ENCODE data around the gene HSF5.

HSF5 gene

GRCh38 chr17:58515286-58515685 lies 27.1 kb upstream of the HSF5 start:
- no peak for DNase-seq (ENCODE audit: extremely low read depth, insufficient read length)
- H3K4me3 ChIP-seq (replicated peaks; ENCODE audit: low read depth, low read length): no peak overlapping the region
- no peaks in the 10 kb centered on the region for H3K27me3 ChIP-seq (replicated peaks; ENCODE audit: control insufficient read depth, insufficient read depth, low read length)
- peaks cover 10% of the 10 kb centered on the region for H3K36me3 ChIP-seq (ENCODE audit: control insufficient read depth, insufficient read depth, low read length)
- TF ChIP-seq CTCF (IDR thresholded peaks at IDR 0.05; ENCODE audit: insufficient read depth, low read length, poor library complexity, severe bottlenecking): no peak

GRCh38 chr17:58514770-58515157 lies 26.6 kb upstream of the HSF5 start:
- no peak for TF ChIP-seq CTCF (IDR thresholded peaks at IDR 0.05; ENCODE audit: insufficient read depth, low read length, poor library complexity, severe bottlenecking)
- no peak for DNase-seq (ENCODE audit: extremely low read depth, insufficient read length)
- H3K27me3 ChIP-seq (replicated peaks; ENCODE audit: control insufficient read depth, insufficient read depth, low read length): no peaks in the 10 kb centered on the region
- peak overlapping the region; percentile 86 for H3K4me3 ChIP-seq (replicated peaks; ENCODE audit: low read depth, low read length)
- H3K36me3 ChIP-seq (ENCODE audit: control insufficient read depth, insufficient read depth, low read length): peaks cover 14% of the 10 kb centered on the region

- H3K36me3 ChIP-seq (ENCODE audit: control insufficient read depth, insufficient read depth, low read length): peaks cover 19% of the 10 kb centered on the region
- H3K27me3 ChIP-seq (replicated peaks; ENCODE audit: control insufficient read depth, insufficient read depth, low read length): no peaks in the 10 kb centered on the region
- DNase-seq (ENCODE audit: extremely low read depth, insufficient read length): peak; percentile 83
- H3K4me3 ChIP-seq (replicated peaks; ENCODE audit: low read depth, low read length): peak within 1 kb of the TSS; percentile 86
- TF ChIP-seq CTCF (IDR thresholded peaks at IDR 0.05; ENCODE audit: insufficient read depth, low read length, poor library complexity, severe bottlenecking): no peak
Observed at GRCh38 chr17:58513965-58514769, 26.0 kb upstream of the HSF5 start, which contains the start of gene MTMR4. Gene MTMR4, minus strand, starts transcription at chr17:58514638. Its CDS starts 231 bp downstream, at chr17:58514407.

- no peaks in the 10 kb centered on the region for H3K27me3 ChIP-seq (replicated peaks; ENCODE audit: control insufficient read depth, insufficient read depth, low read length)
- H3K36me3 ChIP-seq (ENCODE audit: control insufficient read depth, insufficient read depth, low read length): peaks cover 25% of the 10 kb centered on the region
- peak; percentile 3 for TF ChIP-seq CTCF (IDR thresholded peaks at IDR 0.05; ENCODE audit: insufficient read depth, low read length, poor library complexity, severe bottlenecking)
- H3K4me3 ChIP-seq (replicated peaks; ENCODE audit: low read depth, low read length): peak overlapping the region; percentile 86
- peak; percentile 70 for DNase-seq (ENCODE audit: extremely low read depth, insufficient read length)
Observed at GRCh38 chr17:58513267-58513964, 25.2 kb upstream of the HSF5 start.

- TF ChIP-seq CTCF (IDR thresholded peaks at IDR 0.05; ENCODE audit: insufficient read depth, low read length, poor library complexity, severe bottlenecking): no peak
- no peak overlapping the region for H3K4me3 ChIP-seq (replicated peaks; ENCODE audit: low read depth, low read length)
- no peaks in the 10 kb centered on the region for H3K27me3 ChIP-seq (replicated peaks; ENCODE audit: control insufficient read depth, insufficient read depth, low read length)
- peaks cover 37% of the 10 kb centered on the region for H3K36me3 ChIP-seq (ENCODE audit: control insufficient read depth, insufficient read depth, low read length)
- no peak for DNase-seq (ENCODE audit: extremely low read depth, insufficient read length)
Observed at GRCh38 chr17:58510075-58510474, 21.9 kb upstream of the HSF5 start.

All from GM06990 (cell line).